Bronchial epithelial cell (primary cell): ENCODE measurements around the gene DACT2. TPM values are rescaled to one million over a fixed set of nuclear protein-coding genes. Genes with fewer than 3 reads are reported as not detected.

Experiments used
- DNase-seq: peaks from one replicate; pipeline ENCODE4 v3.0.0-alpha.2; 2010; ENCODE audit warnings: low read depth
- FAIRE-seq: peaks from 2 replicates; lab custom pipeline; 2011; peaks lifted over from hg19 to GRCh38; lab: Jason Lieb, UNC
- H3K27me3 ChIP-seq: 2 replicates; pipeline ENCODE4 v1.5.1; 2011; ENCODE audit warnings: low read length; ENCODE audit not compliant: control insufficient read depth, insufficient read depth
- H3K36me3 ChIP-seq: 2 replicates; pipeline ENCODE4 v1.5.1; 2011; ENCODE audit warnings: low read length; ENCODE audit not compliant: control insufficient read depth, insufficient read depth
- H3K4me3 ChIP-seq: 2 replicates; pipeline ENCODE4 v1.5.1; 2011; ENCODE audit warnings: mild to moderate bottlenecking, low read depth, low read length, control low read depth
- total RNA-seq: library from RNA; depleted of rRNA; stranded (reverse); fragments of >200 nt; gene quantifications from 2 replicates; pipeline ENCODE4 v1.2.1, GENCODE V29; 2014
- TF ChIP-seq, protein P1 (sequence below): IDR thresholded peaks from 2 replicates; pipeline ENCODE4 v1.5.1; 2011; ENCODE audit warnings: mild to moderate bottlenecking, moderate library complexity, low read length, control low read depth, inconsistent platforms; ENCODE audit not compliant: insufficient read depth, severe bottlenecking

DACT2 gene
- total RNA-seq, 1 donor from 2014 or later = 1.3 TPM

DNA sequence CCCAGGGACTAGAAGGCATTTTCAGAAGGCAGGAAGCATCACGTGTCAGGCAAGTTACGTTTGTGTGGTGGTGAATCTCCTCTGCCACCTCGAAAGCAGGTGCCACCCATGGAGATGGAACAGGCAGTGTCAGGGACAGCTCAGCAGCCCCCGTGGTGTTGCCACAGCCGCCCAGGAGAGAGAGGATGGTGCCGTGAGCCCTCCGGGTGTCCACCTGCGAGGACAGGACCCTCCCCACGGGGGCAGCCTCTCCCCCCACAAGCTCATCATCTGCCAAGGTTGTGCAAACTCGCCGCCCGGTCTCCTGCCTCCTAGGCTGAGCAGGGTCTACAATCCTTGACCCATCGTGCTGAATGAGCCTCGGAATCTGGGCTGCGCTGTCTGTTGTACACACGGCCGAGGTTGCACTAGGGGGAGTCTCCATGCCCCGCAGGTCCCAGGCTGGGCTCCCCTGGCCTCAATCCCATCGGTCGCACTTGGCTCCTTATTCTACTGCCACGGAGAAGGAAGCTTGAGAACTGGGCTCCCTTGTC lies 40.1 kb downstream of the DACT2 start:
- FAIRE-seq = peak; percentile 68
- TF ChIP-seq, protein P1, sequence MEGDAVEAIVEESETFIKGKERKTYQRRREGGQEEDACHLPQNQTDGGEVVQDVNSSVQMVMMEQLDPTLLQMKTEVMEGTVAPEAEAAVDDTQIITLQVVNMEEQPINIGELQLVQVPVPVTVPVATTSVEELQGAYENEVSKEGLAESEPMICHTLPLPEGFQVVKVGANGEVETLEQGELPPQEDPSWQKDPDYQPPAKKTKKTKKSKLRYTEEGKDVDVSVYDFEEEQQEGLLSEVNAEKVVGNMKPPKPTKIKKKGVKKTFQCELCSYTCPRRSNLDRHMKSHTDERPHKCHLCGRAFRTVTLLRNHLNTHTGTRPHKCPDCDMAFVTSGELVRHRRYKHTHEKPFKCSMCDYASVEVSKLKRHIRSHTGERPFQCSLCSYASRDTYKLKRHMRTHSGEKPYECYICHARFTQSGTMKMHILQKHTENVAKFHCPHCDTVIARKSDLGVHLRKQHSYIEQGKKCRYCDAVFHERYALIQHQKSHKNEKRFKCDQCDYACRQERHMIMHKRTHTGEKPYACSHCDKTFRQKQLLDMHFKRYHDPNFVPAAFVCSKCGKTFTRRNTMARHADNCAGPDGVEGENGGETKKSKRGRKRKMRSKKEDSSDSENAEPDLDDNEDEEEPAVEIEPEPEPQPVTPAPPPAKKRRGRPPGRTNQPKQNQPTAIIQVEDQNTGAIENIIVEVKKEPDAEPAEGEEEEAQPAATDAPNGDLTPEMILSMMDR = no peak
- no peaks in the 10 kb centered on the region for H3K36me3 ChIP-seq
- no peaks in the 10 kb centered on the region for H3K27me3 ChIP-seq
- DNase-seq = no peak
- no peak overlapping the region for H3K4me3 ChIP-seq

DNA sequence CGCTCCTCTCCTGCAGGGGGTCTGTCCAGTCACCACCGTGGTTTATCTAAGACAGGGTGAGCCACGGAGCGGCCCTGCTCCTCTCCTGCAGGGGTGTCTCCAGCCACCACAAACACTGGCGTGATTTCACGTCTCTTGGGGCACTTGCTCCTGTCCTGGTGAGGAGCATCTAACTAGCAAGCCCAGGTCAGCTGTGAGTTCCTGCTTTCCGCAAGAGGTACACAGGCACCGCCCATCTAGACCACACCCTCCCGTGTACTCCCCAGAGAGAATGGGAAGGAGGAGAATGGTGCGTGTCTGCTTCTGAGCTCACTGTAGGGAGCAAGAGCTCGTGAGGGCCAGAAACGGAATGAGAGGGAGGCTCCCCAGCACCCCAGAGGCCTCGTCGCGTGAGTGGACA lies 40.7 kb downstream of the DACT2 start:
- DNase-seq = no peak
- Histone ChIP-seq H3K4me3 (no peak overlapping the region), H3K36me3 (no peaks in the 10 kb centered on the region), H3K27me3 (peaks cover 2% of the 10 kb centered on the region)
- no peak for FAIRE-seq
- TF ChIP-seq, protein P1 = no peak

DNA sequence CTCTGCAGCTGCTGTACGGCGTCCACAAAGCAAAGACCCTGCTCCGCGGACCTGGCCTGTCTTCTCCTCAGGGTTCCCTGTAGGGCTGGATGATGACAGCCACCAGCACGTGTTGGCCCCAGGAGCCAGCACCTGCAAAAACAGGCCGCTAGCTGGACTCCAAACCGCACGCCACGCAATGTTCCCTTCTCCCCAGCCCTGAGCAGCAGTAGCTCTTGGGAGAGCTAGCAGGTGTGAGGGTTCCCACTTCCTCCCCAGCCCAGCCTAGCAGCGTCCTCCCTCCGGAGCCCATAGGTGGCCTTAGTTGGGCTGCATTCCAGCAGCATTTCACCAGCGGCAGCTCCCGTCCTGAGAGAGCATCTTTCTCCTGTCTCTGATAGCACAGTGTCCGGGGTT lies 42.3 kb downstream of the DACT2 start:
- no peaks in the 10 kb centered on the region for H3K36me3 ChIP-seq
- no peak overlapping the region for H3K4me3 ChIP-seq
- TF ChIP-seq, protein P1 = no peak
- H3K27me3 ChIP-seq = peaks cover 6% of the 10 kb centered on the region
- DNase-seq = no peak
- FAIRE-seq = no peak

DNA sequence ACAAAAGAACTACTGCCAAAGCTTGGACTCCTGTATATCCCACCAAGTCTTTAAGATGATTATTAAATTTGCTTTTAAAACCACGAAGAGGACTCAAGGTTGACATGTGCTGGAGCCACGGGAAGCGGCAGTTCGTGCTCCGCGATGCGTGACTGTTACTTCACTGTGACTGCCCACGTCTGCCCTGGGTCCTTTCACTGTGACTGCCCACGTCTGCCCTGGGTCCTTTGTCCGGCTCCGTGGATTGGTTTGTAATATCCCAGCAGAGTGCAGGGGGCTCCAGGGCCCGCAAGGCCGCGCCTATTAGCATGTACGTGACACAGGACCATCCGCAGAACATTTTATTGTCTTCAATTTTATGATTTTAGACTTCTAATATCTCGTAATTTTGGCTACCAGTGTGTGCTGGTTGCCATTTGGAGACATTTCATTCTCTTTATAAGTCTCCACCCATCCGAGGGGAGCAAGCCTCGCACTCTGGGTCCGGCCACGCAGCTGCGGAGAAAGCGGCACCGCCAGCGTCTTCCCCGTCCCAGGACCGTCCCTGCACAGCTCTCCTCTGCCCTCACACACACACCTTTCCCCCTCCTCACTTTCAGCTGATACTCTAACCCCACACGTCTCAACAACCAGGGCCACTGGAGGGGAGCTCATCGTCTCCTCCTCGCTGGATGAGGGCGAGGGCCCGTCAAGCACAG lies 42.9 kb downstream of the DACT2 start:
- Histone ChIP-seq H3K36me3 (no peaks in the 10 kb centered on the region), H3K27me3 (peaks cover 6% of the 10 kb centered on the region), H3K4me3 (no peak overlapping the region)
- TF ChIP-seq, protein P1 = no peak
- DNase-seq = no peak
- no peak for FAIRE-seq

DNA sequence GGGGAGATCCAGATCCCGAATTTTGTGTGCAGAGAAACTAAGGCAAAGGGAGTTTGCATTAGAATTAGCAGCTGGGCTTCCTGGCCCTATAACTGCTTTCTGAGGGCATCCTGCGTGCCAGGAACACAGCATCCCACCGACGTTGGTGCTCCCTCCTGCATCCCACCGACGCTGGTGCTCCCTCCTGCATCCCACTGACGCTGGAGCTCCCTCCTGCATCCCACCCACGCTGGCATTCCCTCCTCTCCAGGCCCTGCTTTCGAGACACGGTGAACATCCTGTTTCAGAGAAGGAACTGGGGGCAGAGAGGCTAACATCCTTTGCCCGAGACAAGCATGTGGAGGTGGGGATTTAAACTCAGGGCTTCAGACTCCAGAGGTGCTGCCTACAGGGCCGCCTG lies 44.4 kb downstream of the DACT2 start:
- TF ChIP-seq, protein P1 = no peak
- FAIRE-seq = no peak
- DNase-seq = no peak
- Histone ChIP-seq H3K4me3 (no peak overlapping the region), H3K36me3 (no peaks in the 10 kb centered on the region), H3K27me3 (peaks cover 6% of the 10 kb centered on the region)
